HG02938 (cell line): ENCODE measurements around the gene ZNF804B.

Experiments
- ATAC-seq: cut with Tn5 transposase; IDR thresholded peaks from one replicate; pipeline ENCODE4 v1.9.1; 2021; ENCODE audit warnings: mild to moderate bottlenecking, moderate library complexity; ENCODE audit not compliant: unreplicated experiment

Gene ZNF804B

DNA sequence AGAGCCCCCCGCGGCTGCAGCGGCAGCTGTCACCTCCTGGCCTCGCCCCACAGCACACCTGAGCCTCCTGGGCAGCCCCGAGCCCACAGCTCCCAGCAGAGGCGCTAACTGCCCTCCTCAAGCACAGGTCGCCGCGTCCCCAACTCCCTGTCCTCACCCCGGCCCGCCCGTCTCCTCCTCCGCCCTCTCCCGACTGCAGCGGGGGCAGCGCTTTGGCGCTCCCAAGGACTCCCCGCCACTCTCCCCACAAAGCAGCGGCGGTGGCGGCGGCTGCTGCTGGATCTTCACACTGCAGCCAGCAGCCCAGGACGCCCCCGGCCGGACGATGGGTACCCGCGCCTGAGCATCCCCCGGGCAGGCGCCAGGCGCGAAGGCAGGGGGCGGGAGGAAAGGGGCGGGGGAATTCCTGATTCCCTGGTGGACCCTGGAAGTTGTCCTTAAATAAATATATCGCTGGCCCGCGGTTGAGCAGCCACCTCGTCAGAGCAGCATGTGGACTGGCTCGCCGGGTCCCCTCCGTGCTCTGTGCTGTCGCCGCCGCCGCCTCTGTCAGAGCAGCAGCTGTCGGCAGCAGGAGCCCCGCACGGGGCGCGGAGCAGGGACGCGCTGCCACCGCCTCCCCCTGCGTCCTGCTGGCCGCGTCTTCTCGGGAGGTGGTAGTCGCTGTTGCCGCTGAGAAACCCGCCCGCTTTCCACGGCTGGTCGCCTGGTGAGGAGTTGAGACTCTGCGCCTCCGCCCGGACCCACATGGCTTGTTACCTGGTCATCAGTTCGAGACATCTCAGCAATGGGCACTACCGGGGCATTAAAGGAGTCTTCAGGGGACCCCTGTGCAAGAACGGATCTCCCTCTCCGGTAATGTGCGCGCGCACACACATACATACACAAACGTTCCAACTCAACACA lies at the start of gene ZNF804B:
Gene ZNF804B (plus strand): TSS at position 471 of the 906 bp plus-strand sequence. CDS start 277 bp downstream, at position 748.
- ATAC-seq: no peak

GRCh38 chr7:88735920-88736319 lies 23.6 kb upstream of the ZNF804B start:
- no peak for ATAC-seq

GRCh38 chr7:88737632-88738031 lies 21.9 kb upstream of the ZNF804B start:
- no peak for ATAC-seq

- ATAC-seq: no peak
These were observed 13.4 kb upstream of the ZNF804B start for GRCh38 chr7:88746126-88746525.

- ATAC-seq: no peak
These were observed 2.7 kb upstream of the ZNF804B start for GRCh38 chr7:88756802-88757201.

DNA sequence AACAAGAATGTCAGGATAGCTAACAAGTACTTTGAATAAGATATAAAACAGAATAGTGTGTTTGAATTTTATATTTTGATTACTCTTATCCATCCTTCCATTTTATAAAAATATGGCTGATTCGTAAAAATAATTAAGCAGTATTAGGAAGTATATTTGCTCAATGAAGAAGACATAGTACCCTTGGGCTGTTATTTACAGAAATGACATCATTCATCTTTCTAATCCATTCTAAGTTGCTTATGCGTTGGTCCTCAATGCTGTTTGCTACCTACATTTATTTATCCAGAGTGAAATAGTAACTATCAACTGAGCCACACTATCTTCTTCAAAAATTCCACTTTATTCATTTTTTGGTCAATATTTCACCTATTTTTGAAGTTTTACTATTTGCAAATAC lies 2.1 kb upstream of the ZNF804B start:
- ATAC-seq: no peak

- no peak for ATAC-seq
These were observed 895 bp upstream of the ZNF804B start for GRCh38 chr7:88758381-88759229.

- no peak for ATAC-seq
These were observed 626 bp downstream of the ZNF804B start for GRCh38 chr7:88760136-88760515.

GRCh38 chr7:88761779-88762178 lies 2.3 kb downstream of the ZNF804B start:
- no peak for ATAC-seq

GRCh38 chr7:88771417-88771816 lies 11.9 kb downstream of the ZNF804B start:
- ATAC-seq: no peak

- ATAC-seq: no peak
These were observed 13.3 kb downstream of the ZNF804B start for GRCh38 chr7:88772776-88773175.

DNA sequence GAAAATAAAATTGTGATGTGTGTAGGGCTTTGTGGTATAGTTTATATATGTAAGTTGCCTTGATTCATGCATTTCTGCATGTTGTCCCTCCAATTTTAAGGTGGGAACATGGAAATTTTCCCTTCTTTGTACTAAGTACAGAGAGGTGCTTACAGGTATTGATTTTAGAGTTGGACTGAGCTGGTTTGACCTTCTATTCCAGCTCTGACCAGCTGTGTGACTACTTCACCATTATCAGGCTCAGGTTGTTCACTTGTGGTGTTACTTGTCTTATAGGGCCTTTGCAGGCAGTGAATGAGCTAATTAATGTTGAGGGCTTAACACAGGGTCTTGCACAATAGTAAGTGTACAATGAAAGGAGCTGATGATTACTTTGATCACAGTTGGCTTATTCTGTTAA lies 16.3 kb downstream of the ZNF804B start:
- no peak for ATAC-seq

GRCh38 chr7:88787777-88788176 lies 28.3 kb downstream of the ZNF804B start:
- ATAC-seq: no peak

GRCh38 chr7:88789480-88790064 lies 30.1 kb downstream of the ZNF804B start:
- no peak for ATAC-seq

DNA sequence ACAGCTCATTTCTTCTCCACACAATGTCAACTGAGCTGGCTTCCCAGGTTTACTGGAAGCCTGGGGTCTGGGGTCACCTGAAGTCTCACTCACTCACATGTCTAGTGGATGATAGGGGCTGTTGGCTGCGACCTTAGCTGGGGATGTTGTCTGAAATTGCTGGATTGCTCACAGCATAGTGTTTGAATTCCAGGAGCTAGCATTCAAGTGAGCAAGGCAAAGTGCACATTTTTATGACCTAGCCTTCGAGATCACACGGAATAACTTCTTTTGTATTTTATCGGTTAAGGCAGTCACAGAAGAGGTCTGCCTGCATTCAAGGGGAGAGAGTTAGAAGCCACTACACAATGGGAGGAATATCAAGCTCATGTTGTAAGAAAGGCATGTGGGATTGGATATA lies 32.4 kb downstream of the ZNF804B start:
- no peak for ATAC-seq

- no peak for ATAC-seq
These were observed 32.9 kb downstream of the ZNF804B start for GRCh38 chr7:88792361-88792760.

DNA sequence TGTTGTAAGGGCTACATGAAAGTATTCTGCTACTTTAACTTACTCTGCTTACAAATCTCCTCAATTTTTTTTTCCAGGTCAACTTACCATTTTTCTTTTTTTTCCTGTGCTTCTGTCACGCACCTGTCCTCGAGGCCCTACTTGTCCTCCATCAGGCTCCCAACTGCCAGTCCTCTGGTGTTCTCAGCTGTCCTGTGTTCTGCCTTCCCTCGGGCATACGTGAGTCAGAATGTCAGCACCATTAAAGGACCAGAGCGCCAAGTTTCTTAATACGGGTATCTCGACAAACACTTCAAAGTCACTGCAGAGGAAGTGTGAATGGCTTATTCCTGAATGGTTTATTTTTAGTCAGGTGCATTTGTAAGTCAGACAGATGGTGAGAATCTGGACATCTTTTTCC lies 36.1 kb downstream of the ZNF804B start, which contains the start of gene TEX47:
Gene TEX47 (minus strand): TSS at position 185 of the 400 bp plus-strand sequence. CDS start 795 bp downstream, outside the sequence.
- ATAC-seq: no peak

GRCh38 chr7:88801046-88801445 lies 41.5 kb downstream of the ZNF804B start:
- no peak for ATAC-seq

- no peak for ATAC-seq
These were observed 47.0 kb downstream of the ZNF804B start for GRCh38 chr7:88806280-88807037.

DNA sequence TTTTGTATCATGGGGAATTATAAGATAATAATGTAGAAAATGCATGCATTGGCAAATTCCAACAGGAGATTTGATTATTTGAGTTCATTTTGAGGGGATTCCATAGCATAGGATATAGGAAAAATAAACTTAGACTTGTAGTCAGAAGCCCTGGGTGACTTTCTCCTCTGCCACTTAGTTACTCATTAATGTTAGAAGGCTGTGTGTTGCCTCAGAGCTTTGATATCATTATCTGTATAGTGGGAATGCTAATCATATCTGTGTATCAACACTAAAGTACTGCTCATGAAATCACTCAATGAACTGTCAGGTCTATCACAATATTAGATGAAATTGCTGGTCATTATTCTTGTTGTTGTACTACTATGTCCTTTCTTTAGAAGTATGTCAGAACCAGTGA lies 59.1 kb downstream of the ZNF804B start:
- ATAC-seq: no peak

GRCh38 chr7:88826222-88826621 lies 66.7 kb downstream of the ZNF804B start:
- ATAC-seq: no peak
